Measurements from ENCODE around the gene FCHSD1.
A peak's percentile ranks its signal among the peaks of the same experiment; 100 is the strongest.

The FCHSD1 gene

DNA sequence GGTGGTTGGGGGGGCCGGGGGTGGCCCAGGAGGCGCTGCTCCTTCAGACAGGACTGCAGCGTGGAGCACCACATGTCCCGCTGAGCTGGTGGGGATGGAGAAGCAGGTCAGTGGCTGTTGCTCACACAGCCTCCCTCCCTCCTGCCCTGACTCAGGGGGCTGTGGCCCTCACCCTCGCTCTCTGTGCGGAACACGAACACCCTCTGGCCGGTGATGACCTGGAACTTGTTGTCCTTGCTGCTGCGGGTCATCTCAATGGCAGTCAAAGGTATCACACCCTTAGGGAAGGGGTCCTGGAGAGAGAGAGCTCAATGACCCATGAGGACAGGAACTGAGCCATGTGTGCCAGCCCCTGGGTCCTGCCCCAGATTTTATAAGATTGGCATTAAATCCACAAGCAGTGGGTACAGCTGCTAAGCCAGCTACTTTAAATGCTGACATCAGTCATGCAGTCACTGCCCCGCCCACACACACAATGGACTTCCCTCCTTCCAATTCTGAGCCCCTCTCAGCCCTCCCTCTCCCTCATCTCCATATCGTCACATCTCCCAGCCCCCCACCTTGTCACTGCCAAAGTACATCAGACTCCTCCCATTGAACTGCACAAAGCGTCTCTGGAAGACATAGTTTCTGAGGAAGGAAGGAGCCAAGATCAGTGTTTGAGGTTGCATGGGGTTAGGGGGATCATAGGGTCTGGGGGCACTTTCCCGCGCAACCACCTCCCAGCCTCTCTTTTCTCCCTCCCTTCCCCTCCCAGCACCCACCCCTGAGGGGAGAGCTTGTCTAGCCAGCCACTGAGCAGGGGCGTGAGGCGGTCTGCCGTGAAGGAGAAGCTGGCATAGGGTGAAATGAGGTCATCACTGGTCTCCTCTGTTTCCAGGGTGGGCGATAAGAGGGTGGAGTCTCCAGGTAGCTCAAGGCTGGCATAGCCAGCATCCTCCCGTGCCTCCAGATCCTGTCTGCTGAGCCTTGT, 21.9 kb upstream of the FCHSD1 start:
- no peak for DNase-seq

DNA sequence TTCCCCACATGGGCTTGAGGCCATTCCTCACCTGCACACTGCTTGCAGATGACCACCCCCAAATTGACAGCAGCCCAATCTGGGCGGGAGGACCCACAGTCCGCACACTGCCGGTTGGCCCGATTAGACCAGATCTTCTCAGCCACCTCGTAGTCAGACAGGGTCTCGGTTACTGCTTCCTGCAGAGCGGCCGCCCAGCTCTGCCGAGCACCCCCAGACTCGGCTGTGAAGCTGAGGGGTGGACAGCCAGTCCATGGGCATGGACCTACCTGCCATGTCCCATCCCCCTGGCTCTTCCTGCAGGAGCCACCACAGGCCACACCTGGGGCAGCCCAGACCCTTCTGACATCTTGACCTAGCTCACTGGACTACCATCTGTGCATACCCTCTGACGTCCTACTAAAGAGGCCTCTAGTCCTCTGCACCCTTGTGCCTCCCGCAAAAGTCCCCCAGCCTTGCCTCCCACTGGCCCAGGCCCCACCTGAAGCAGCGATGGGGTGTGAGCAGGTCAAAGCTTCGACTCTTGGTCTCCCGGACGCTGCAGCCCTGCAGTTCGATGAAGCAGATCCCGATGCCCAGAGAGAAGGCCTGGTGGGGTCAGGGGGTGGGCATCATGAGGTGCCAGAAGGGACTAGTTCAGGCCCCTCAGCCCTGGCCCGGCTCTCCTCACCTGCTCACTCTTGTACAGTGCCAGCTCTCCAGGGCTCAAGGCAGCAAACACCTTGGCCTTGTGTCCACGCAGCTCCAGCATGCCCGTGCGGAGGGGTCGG, 21.0 kb upstream of the FCHSD1 start:
- no peak for DNase-seq

DNA sequence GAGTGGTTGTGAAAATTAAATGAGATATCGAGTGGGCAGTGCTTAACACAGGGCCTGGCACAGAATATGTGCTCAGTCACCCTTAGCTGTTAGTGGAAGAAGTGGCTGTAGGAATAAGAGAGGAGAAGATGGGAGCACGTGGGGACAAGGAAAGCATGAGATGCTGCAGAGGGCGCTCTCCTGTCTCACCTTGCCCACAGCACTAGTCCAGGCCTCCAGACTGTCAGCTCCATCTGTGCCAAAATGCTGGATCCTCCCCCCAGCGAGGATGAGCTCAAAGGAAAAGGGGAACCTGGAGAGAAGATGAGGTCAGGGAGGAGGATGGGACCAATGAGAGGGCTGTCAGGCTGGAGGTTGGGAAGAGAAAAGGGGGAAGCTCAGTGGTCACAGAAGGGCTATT, 18.3 kb upstream of the FCHSD1 start:
- no peak for DNase-seq

GRCh38 chr5:141668601-141669265, 17.5 kb upstream of the FCHSD1 start:
- no peak for DNase-seq

- no peak for DNase-seq
Observed at GRCh38 chr5:141665995-141666940, 15.1 kb upstream of the FCHSD1 start.

DNA sequence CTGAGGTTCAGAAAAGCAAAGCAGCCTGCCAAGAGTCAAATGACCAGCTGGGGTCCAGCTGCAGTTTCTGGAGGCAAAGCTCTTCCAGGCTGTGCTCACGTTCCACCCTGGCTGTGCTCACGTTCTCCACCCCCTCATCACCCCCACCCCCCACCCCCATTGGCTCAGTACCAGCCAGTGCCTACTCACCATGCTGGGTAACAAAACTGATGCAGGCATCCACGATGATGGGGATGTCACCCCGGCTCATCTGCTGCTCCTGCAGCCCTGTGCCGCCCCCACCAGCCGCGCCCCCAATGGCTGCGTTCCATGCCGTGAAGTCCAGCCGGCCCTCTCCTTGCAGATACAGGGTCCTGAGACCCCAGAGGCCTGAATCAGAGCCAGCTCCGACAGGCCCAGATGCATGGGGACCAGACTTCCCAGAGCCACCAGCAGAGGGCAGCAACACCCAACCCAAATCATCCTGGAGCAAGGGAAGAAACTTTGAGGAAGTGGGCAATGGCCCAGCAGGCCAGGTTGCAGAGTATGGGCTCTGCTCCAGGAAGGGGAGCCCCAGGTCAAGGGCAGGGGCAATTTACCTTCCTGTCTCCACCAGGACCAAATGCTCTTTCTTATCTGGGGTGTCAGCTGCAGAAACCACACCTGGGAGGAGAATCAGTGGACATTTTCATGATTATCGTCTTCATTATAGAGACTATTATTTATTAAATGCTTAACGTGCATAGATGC, 13.7 kb upstream of the FCHSD1 start:
- DNase-seq: peak; percentile 86

GRCh38 chr5:141663506-141663905, 12.3 kb upstream of the FCHSD1 start:
- no peak for DNase-seq

GRCh38 chr5:141662028-141662427, 10.8 kb upstream of the FCHSD1 start:
- no peak for DNase-seq

- no peak for DNase-seq
Observed at GRCh38 chr5:141657937-141658545, 6.8 kb upstream of the FCHSD1 start.

GRCh38 chr5:141657404-141657803, 6.2 kb upstream of the FCHSD1 start:
- no peak for DNase-seq

DNA sequence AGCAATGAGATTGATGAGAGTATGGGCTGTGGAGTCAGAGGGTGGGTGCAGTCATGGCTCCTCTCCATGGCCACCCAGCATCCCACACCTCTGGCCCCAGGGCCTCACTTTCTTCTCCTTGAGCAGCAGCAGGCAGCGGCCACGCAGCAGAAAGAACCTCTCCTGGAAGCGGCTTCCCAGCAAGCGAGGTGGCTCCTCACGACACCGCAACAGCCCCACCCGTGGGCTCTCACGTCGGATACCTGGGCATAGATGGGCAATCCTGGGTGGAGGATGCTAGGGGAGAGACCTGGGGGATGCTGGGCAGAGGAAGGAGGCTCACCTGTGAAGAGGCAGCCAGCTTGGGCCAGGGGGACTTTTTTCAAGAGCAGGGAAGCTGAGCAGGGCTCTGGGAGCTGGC, 5.2 kb upstream of the FCHSD1 start:
- no peak for DNase-seq

DNA sequence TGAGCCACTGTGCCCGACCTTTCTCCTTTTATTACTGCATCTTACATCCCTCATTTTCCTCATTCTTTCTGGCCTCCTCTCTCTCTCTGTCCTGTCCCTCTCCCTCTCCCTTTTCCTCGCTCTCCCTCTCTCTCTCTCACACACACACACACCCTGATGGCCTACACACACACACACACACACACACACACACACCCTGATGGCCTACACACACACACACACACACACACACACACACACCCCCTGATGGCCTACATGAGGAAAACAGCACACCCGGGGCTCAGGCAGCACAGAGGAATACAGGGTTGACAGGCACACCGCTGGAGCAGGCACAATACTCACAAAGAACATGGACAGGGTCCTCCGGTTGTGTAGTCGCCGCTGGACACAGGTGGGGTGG, 3.8 kb upstream of the FCHSD1 start:
- no peak for DNase-seq

DNA sequence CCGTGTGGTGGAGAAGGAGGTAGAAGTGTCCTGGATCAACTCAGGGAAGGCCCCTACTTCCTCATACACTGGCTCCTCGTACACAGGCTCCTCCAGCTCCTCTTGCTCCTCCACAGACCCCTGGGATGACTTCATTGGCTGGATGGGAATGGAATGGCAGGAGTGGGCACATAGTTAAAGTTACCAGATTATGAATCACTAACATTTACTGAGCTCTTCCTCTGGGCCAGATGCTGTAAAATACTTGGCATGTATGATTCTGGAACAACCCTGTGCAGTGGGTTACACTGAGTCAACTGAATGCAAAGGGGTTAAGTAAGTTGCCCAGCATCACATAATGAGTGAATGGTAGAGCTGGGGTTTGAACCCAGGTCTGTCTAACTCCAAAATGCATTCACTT, 3.1 kb upstream of the FCHSD1 start:
- no peak for DNase-seq

- DNase-seq: no peak
Observed at GRCh38 chr5:141651728-141652105, 499 bp upstream of the FCHSD1 start.

DNA sequence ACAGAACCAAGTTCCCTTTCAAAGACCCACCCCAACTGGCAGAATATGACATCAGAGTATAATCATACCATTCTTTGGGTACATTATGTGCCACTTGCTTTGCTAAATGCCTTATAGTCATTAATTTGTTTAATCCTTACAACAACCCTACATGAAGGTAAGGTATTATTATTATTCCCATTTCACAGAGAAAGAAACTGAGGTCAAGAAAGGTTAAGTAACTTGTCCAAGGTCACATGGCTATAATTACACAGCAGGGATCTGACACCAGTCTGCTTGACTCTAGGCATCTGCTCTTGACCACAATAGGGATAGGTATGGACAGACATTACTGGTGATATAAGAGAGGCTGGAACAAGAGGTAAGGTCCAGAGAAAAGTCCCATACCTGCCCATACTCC, 1.2 kb downstream of the FCHSD1 start:
- no peak for DNase-seq

- no peak for DNase-seq
Observed at GRCh38 chr5:141649056-141649688, 2.0 kb downstream of the FCHSD1 start.

GRCh38 chr5:141647851-141648250, 3.4 kb downstream of the FCHSD1 start:
- DNase-seq: no peak

- no peak for DNase-seq
Observed at GRCh38 chr5:141647242-141647641, 4.0 kb downstream of the FCHSD1 start.

GRCh38 chr5:141646026-141646425, 5.2 kb downstream of the FCHSD1 start:
- no peak for DNase-seq

DNA sequence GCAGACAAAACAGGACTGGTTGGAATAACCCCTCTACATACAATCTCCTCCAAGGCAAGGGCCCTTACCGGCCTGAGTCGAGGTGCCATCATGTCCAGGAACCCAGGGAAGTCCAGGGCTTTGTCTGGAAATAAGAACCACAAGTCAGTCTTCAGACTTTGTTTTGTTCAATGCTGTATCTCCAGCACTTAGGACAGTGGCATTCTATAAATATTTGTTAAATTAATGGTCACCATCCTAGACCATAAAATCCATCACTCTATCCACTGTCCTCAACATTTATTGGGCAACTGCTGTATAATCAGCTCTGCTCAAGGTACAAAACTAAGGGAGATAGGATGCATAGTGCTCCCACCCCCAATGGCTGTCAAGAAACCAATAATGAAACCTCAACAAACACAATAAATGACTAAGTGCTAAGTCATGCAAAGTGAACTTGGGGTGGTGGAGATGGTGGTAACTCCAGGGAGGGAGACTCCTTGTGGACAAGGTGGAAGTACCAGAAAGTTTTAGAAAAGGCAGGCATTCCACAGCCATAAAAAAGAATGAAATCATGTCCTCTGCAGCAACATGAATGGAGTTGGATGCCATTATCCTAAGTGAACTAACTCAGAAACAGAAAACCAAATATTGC, 9.5 kb downstream of the FCHSD1 start:
- DNase-seq: no peak
